GM12873 (cell line): Measurements from ENCODE around the gene C5AR2.

Experiments used
- TF ChIP-seq, protein P1 (sequence below): IDR thresholded peaks from 2 replicates; pipeline ENCODE4 v1.5.1; 2012; ENCODE audit warnings: low read depth, mild to moderate bottlenecking, moderate library complexity, low read length, control low read depth; ENCODE audit not compliant: insufficient read depth; ENCODE audit errors: missing control alignments

C5AR2 gene

GRCh38 chr19:47344425-47344824, 12.4 kb downstream of the C5AR2 start:
- TF ChIP-seq, protein P1, sequence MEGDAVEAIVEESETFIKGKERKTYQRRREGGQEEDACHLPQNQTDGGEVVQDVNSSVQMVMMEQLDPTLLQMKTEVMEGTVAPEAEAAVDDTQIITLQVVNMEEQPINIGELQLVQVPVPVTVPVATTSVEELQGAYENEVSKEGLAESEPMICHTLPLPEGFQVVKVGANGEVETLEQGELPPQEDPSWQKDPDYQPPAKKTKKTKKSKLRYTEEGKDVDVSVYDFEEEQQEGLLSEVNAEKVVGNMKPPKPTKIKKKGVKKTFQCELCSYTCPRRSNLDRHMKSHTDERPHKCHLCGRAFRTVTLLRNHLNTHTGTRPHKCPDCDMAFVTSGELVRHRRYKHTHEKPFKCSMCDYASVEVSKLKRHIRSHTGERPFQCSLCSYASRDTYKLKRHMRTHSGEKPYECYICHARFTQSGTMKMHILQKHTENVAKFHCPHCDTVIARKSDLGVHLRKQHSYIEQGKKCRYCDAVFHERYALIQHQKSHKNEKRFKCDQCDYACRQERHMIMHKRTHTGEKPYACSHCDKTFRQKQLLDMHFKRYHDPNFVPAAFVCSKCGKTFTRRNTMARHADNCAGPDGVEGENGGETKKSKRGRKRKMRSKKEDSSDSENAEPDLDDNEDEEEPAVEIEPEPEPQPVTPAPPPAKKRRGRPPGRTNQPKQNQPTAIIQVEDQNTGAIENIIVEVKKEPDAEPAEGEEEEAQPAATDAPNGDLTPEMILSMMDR = no peak

- TF ChIP-seq, protein P1 = peak; percentile 97
Observed at GRCh38 chr19:47348819-47349795, 17.1 kb downstream of the C5AR2 start, which contains the start of gene DHX34. DHX34 (plus strand) TSS chr19:47349315; CDS start chr19:47353031, 3,716 bp downstream.

- TF ChIP-seq, protein P1 = no peak
Observed at GRCh38 chr19:47350630-47351029, 18.7 kb downstream of the C5AR2 start.

DNA sequence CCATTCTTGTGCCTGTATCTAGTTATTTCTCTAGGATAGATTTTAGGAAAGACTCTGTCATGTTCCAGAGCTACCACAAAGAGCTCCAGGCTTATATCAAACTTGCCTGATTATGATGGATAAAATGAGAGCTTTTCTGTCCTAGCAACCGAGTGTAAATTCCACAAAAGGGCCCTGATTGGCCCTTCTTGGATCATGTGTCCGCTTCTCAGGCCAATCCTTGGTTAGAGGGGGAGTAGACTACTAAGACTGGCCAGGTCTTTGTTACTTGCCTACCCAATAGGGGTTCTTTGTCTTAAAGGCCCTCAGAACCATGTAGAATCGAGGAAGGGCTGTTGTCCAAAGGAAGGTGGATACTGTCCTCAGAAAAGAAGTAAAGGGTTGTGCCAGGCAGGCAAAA, 19.6 kb downstream of the C5AR2 start:
- TF ChIP-seq, protein P1 = no peak

GRCh38 chr19:47352095-47352494, 20.1 kb downstream of the C5AR2 start:
- TF ChIP-seq, protein P1 = no peak

DNA sequence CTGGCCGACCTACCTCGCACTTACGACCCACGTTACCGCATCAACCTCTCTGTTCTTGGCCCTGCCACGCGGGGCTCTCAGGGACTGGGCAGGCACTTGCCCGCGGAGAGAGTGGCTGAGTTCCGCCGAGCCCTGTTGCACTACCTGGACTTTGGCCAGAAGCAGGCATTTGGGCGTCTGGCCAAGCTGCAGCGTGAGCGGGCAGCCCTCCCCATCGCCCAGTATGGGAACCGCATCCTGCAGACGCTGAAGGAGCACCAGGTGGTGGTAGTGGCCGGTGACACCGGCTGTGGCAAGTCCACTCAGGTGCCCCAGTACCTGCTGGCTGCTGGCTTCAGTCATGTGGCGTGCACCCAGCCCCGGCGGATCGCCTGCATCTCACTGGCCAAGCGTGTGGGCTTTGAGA, 21.3 kb downstream of the C5AR2 start:
- TF ChIP-seq, protein P1 = no peak

DNA sequence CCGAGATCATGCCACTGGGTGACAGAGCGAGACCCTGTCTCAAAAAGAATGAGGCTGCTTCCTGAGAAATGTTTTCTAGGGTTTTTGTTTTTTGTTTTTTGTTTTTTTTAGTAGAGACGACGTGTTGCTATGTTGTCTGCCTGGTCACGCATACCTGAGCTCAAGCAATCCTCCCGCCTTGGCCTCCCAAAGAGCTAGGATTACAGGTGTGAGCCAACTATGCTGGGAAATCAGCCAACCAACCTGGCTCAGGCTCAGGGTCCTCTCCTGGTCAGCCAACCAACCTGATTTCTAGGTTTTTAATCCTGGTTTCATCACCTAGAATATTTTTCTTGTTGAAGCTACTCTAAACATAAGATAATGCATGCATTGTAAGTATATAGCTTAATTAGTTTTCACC, 24.9 kb downstream of the C5AR2 start:
- TF ChIP-seq, protein P1 = no peak
